Cardiac muscle cell (in vitro differentiated cells and primary cell): Measurements from ENCODE around the gene SPESP1. TPM values are rescaled to one million over a fixed set of nuclear protein-coding genes. Genes with fewer than 3 reads are reported as not detected.
A peak's percentile ranks its signal among the peaks of the same experiment; 100 is the strongest.

Experiments used
- DNase-seq, 2 donors: peaks; one replicate each; pipeline versions ENCODE4 v3.0.0 to v3.0.0-alpha.2; 2010 to 2017; ENCODE audit warnings: low read depth in 1 of 2, low spot score in 1 of 2
- H3K27ac ChIP-seq: fragments of 200-600 bp; sonication (generic); 2 replicates; pipeline ENCODE4 v1.5.1; 2016
- H3K27me3 ChIP-seq: fragments of 200-600 bp; sonication (generic); 2 replicates; pipeline ENCODE4 v1.6.0; 2016; ENCODE audit warnings: control low read depth
- H3K36me3 ChIP-seq: fragments of 200-600 bp; sonication (generic); 2 replicates; pipeline ENCODE4 v1.5.1; 2016; ENCODE audit warnings: control low read depth
- H3K4me1 ChIP-seq: fragments of 200-600 bp; sonication (generic); 2 replicates; pipeline ENCODE4 v1.8.1; 2017; ENCODE audit warnings: low read depth, mild to moderate bottlenecking, mixed run types
- H3K4me3 ChIP-seq: fragments of 200-600 bp; sonication (generic); 2 replicates; pipeline ENCODE4 v1.5.1; 2016; ENCODE audit warnings: mild to moderate bottlenecking
- H3K9me3 ChIP-seq: fragments of 200-600 bp; sonication (generic); 2 replicates; pipeline ENCODE4 v1.5.1; 2017; ENCODE audit warnings: low read depth, mild to moderate bottlenecking, control low read depth
- CTCF ChIP-seq: IDR thresholded peaks from 2 replicates; pipeline ENCODE4 v1.5.1; 2012; ENCODE audit warnings: low read depth, mild to moderate bottlenecking, low read length
- polyA plus RNA-seq: library from polyadenylated mRNA; unstranded; fragments of >200 nt; fragmentation: Nextera tagmentation; extraction: Ambion mirVana; gene quantifications from 2 replicates; pipeline ENCODE4 v1.2.1, GENCODE V29; 2016
- total RNA-seq: library from RNA; depleted of rRNA; stranded (reverse); fragments of >200 nt; gene quantifications from 2 replicates; pipeline ENCODE4 v1.2.3, GENCODE V29; 2016

The SPESP1 gene
- total and polyA plus RNA-seq, 2 experiments from 2014 or later = not detected

GRCh38 chr15:68933001-68933400 is 2.7 kb downstream of the SPESP1 start:
- Histone ChIP-seq H3K4me3 (no peak overlapping the region), H3K9me3 (no peaks in the 10 kb centered on the region), H3K36me3 (no peaks in the 10 kb centered on the region), H3K27me3 (no peaks in the 10 kb centered on the region), H3K27ac (no peak overlapping the region), H3K4me1 (peaks cover 4% of the 10 kb centered on the region)
- no peak for TF ChIP-seq CTCF
- no peak for DNase-seq

GRCh38 chr15:68934341-68934740 is 4.0 kb downstream of the SPESP1 start:
- H3K9me3 ChIP-seq = no peaks in the 10 kb centered on the region
- no peaks in the 10 kb centered on the region for H3K27me3 ChIP-seq
- no peak for DNase-seq
- H3K36me3 ChIP-seq = no peaks in the 10 kb centered on the region
- peaks cover 4% of the 10 kb centered on the region for H3K4me1 ChIP-seq
- TF ChIP-seq CTCF = no peak
- no peak overlapping the region for H3K4me3 ChIP-seq
- H3K27ac ChIP-seq = no peak overlapping the region

GRCh38 chr15:68935400-68935937 is 5.1 kb downstream of the SPESP1 start:
- Histone ChIP-seq H3K9me3 (no peaks in the 10 kb centered on the region), H3K4me1 (peaks cover 4% of the 10 kb centered on the region), H3K4me3 (no peak overlapping the region), H3K27me3 (peaks cover 2% of the 10 kb centered on the region), H3K36me3 (no peaks in the 10 kb centered on the region), H3K27ac (no peak overlapping the region)
- no peak for TF ChIP-seq CTCF
- no peak for DNase-seq

- no peak overlapping the region for H3K4me3 ChIP-seq
- no peak for TF ChIP-seq CTCF
- H3K27me3 ChIP-seq = peaks cover 2% of the 10 kb centered on the region
- no peak overlapping the region for H3K27ac ChIP-seq
- no peaks in the 10 kb centered on the region for H3K4me1 ChIP-seq
- no peaks in the 10 kb centered on the region for H3K36me3 ChIP-seq
- DNase-seq = no peak
- no peaks in the 10 kb centered on the region for H3K9me3 ChIP-seq
Observed at GRCh38 chr15:68939501-68939900, 9.2 kb downstream of the SPESP1 start.

- Histone ChIP-seq H3K4me1 (no peaks in the 10 kb centered on the region), H3K9me3 (no peaks in the 10 kb centered on the region), H3K36me3 (no peaks in the 10 kb centered on the region), H3K27ac (no peak overlapping the region), H3K27me3 (peaks cover 19% of the 10 kb centered on the region), H3K4me3 (no peak overlapping the region)
- DNase-seq = no peak
- TF ChIP-seq CTCF = no peak
Observed at GRCh38 chr15:68951813-68952212, 21.5 kb downstream of the SPESP1 start.

- DNase-seq = peak in 1 of 2 donors; percentile 33
Observed at GRCh38 chr15:68957696-68958095, 27.4 kb downstream of the SPESP1 start.

More at GRCh38 chr15:68957696-68958095, 27.4 kb downstream of the SPESP1 start:
- no peaks in the 10 kb centered on the region for H3K36me3 ChIP-seq
- no peaks in the 10 kb centered on the region for H3K4me1 ChIP-seq
- TF ChIP-seq CTCF = no peak
- H3K9me3 ChIP-seq = no peaks in the 10 kb centered on the region
- H3K4me3 ChIP-seq = no peak overlapping the region
- H3K27ac ChIP-seq = no peak overlapping the region
- H3K27me3 ChIP-seq = peaks cover 22% of the 10 kb centered on the region
